Measurements from ENCODE around the gene CLRN3. TPM values are rescaled to one million over a fixed set of nuclear protein-coding genes. Genes with fewer than 3 reads are reported as not detected.

The CLRN3 gene
- polyA plus RNA-seq, 2 of the 4 experiments (the other 2 are of a cell fraction) = 0.08 TPM; not detected in 1

DNA sequence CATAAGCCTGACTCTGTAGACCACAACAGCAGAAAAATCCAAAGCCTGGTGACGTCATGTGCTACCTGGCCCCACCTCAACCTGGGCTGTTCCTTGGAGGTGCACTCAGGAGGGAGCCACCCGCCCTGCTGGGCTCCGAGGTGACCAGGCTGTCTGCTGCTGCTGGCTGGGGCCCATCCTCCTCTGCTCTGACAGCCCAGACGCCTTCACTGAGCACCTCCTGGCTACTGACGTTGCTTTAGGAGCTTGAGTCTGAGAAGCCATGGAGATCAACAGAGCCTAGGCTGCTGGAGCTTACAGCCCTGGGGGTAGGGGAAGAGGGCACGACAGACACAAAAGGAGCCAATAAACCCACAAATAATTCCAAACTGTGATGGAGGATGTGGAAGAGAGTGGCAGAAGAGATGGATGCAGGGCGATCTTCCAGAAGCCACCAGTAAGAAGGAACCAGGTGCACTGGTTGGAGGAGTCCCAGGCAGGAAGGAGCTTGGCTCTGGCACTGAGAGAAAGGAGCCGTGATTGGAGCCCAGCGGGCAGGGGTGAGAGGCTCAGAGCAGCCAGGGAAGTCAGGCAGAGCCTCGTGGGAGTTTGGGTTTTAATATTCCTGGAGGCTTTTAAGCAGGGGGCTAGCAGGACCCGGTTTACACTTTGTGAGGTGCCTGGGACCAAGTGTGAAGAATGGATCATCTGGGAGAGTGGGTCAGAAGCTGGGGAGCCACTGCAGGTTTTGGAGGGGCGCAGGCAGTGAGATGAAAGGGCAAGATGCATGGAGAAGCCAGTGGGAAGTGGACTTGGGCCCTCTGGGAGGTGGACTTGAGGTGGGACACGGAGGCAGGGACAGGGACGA, 12.5 kb upstream of the CLRN3 start:
- Histone ChIP-seq H3K4me3 (no peak overlapping the region), H3K9me3 (no peaks in the 10 kb centered on the region), H3K27ac (no peak overlapping the region), H3K4me2 (no peak overlapping the region), H3K4me1 (peaks cover 13% of the 10 kb centered on the region; the same call in 1 of the 3 replicates)
- DNase-seq (ENCODE audit: low read depth in 1 of 2, low spot score in 1 of 2) = no peak
- ChIA-PET POLR2A (no interaction called here), CTCF (interaction anchor here (0.7 to 6.4 kb wide), 12 partner anchors 10 to 166 kb away, joined by 3 to 229 read pairs (median 8); no protein-coding TSS in a partner anchor)
- WGBS (ENCODE audit: missing lambda C conversion rate) = 39% methylated on average over 12 of the region's 14 CpGs
- TF ChIP-seq TFCP2L1 (CRISPR knock-in tag; IDR thresholded peaks at IDR 0.05) (no peak), GATA3 (IDR thresholded peaks at IDR 0.05; ENCODE audit: borderline replicate concordance) (no peak), EP300 (IDR thresholded peaks at IDR 0.05) (no peak), CBX2 (IDR thresholded peaks at IDR 0.05; ENCODE audit: borderline replicate concordance, low read depth) (no peak), RFX5 (IDR thresholded peaks at IDR 0.05) (no peak), ESRRA (IDR thresholded peaks at IDR 0.05; ENCODE audit: borderline replicate concordance, low read length) (no peak), ZSCAN20 (CRISPR knock-in tag; IDR thresholded peaks at IDR 0.05) (no peak), KDM1A (IDR thresholded peaks at IDR 0.05; ENCODE audit: low read depth) (no peak)
- TF ChIP-seq, protein P1, sequence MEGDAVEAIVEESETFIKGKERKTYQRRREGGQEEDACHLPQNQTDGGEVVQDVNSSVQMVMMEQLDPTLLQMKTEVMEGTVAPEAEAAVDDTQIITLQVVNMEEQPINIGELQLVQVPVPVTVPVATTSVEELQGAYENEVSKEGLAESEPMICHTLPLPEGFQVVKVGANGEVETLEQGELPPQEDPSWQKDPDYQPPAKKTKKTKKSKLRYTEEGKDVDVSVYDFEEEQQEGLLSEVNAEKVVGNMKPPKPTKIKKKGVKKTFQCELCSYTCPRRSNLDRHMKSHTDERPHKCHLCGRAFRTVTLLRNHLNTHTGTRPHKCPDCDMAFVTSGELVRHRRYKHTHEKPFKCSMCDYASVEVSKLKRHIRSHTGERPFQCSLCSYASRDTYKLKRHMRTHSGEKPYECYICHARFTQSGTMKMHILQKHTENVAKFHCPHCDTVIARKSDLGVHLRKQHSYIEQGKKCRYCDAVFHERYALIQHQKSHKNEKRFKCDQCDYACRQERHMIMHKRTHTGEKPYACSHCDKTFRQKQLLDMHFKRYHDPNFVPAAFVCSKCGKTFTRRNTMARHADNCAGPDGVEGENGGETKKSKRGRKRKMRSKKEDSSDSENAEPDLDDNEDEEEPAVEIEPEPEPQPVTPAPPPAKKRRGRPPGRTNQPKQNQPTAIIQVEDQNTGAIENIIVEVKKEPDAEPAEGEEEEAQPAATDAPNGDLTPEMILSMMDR (IDR thresholded peaks at IDR 0.05) = no peak
- no peak for FAIRE-seq
- ATAC-seq = no peak

DNA sequence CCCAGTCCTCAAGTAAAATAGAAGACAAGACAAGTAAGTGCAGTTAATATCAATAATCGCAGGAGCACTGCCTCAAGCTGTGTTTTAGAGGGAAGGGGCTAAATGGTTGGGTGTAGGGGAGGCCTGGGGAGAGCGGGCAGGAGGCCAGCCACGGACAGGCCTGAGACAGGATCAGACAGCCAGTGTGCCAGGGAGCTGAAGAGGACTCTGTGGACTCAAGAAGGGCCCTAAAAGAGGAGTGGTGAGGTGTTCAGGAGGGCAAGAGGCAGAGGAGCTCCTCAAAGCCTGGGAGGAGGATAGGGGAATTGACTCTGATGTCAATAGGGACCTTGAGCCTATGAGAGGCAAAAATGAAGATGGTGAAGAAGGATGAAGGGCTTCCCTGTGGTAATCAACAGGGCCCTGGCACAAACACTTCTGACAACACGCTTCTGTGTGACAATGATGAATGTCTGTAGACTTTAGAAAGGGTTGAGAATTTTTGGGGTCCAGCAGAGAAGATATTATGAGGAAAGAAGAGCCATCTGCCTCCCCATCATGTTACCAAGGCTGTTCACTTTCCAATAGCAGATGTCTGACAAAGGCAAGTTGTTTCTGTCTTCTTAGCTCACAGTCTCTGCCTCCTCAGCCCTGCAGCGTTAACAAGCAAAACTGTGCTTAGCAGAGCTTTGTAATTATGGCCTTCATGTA, 11.7 kb upstream of the CLRN3 start:
- no peaks in the 10 kb centered on the region for H3K9me3 ChIP-seq
- no peak overlapping the region for H3K27ac ChIP-seq
- CTCF ChIA-PET = interaction anchor here (0.8 to 6.4 kb wide), 6 partner anchors 14 to 167 kb away, joined by 3 to 229 read pairs (median 28); no protein-coding TSS in a partner anchor
- ATAC-seq = no peak
- no peak for DNase-seq (ENCODE audit: low read depth in 1 of 2, low spot score in 1 of 2)
- WGBS (ENCODE audit: missing lambda C conversion rate) = 25% methylated on average over 5 of the region's 5 CpGs
- POLR2A ChIA-PET = no interaction called here
- no peak for FAIRE-seq
- H3K4me2 ChIP-seq = no peak overlapping the region
- H3K4me3 ChIP-seq = no peak overlapping the region
- H3K4me1 ChIP-seq = peaks cover 13% of the 10 kb centered on the region; the same call in 1 of the 3 replicates
- no peak for TF ChIP-seq SREBF2 (IDR thresholded peaks at IDR 0.05)

DNA sequence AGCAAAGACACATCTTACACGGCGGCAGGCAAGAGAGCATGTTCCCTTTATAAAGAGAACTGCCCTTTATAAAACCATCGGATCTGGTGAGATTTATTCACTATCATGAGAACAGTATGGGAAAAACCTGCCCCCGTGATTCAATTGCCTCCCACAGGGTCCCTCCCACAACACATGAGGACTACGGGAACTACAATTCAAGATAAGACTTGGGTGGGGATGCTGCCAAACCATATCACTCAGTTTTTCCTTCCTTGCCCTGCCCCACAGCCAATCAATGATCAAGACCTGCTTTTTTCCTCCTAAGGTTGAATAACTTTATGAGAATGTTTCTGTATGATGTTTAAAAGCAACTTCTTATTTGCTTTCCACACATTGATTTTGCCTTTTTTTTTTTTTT, 11.0 kb upstream of the CLRN3 start:
- FAIRE-seq = no peak
- Histone ChIP-seq H3K4me2 (no peak overlapping the region), H3K9me3 (no peaks in the 10 kb centered on the region), H3K4me3 (no peak overlapping the region), H3K4me1 (peaks cover 13% of the 10 kb centered on the region; the same call in 1 of the 3 replicates), H3K27ac (no peak overlapping the region)
- DNase-seq (ENCODE audit: low read depth in 1 of 2, low spot score in 1 of 2) = no peak
- 55% methylated on average over 5 of the region's 5 CpGs for WGBS (ENCODE audit: missing lambda C conversion rate)
- ChIA-PET POLR2A (no interaction called here), CTCF (interaction anchor here (3.5 to 6.4 kb wide), 3 partner anchors 14 to 160 kb away, joined by 26 to 229 read pairs (median 31); no protein-coding TSS in a partner anchor)
- ATAC-seq = no peak
- TF ChIP-seq HOXB5 (CRISPR knock-in tag; IDR thresholded peaks at IDR 0.05) (no peak), FOSB (CRISPR knock-in tag; IDR thresholded peaks at IDR 0.05) (no peak), ESRRA (IDR thresholded peaks at IDR 0.05; ENCODE audit: borderline replicate concordance, low read length) (no peak), CHD4 (IDR thresholded peaks at IDR 0.05; ENCODE audit: borderline replicate concordance) (no peak), ZC3H11A (IDR thresholded peaks at IDR 0.05) (no peak), JUN (IDR thresholded peaks at IDR 0.05) (no peak), EP300 (IDR thresholded peaks at IDR 0.05) (no peak), KDM5A (IDR thresholded peaks at IDR 0.05) (no peak), RNF2 (IDR thresholded peaks at IDR 0.05; ENCODE audit: borderline replicate concordance, low read depth) (no peak)
- TF ChIP-seq, protein P2, sequence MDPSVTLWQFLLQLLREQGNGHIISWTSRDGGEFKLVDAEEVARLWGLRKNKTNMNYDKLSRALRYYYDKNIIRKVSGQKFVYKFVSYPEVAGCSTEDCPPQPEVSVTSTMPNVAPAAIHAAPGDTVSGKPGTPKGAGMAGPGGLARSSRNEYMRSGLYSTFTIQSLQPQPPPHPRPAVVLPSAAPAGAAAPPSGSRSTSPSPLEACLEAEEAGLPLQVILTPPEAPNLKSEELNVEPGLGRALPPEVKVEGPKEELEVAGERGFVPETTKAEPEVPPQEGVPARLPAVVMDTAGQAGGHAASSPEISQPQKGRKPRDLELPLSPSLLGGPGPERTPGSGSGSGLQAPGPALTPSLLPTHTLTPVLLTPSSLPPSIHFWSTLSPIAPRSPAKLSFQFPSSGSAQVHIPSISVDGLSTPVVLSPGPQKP (IDR thresholded peaks at IDR 0.05; ENCODE audit: low read depth, low read length) = no peak
- TF ChIP-seq, protein P3, sequence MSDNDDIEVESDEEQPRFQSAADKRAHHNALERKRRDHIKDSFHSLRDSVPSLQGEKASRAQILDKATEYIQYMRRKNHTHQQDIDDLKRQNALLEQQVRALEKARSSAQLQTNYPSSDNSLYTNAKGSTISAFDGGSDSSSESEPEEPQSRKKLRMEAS (IDR thresholded peaks at IDR 0.05) = no peak

Measured in A549 (cell line).